ENCODE measurements around the gene DPF1.
"Not testable (repeated sequence)": the region's sequence is repeated elsewhere in the genome, so short reads cannot be mapped to it uniquely, and the experiment has no call there.

The DPF1 gene

DNA sequence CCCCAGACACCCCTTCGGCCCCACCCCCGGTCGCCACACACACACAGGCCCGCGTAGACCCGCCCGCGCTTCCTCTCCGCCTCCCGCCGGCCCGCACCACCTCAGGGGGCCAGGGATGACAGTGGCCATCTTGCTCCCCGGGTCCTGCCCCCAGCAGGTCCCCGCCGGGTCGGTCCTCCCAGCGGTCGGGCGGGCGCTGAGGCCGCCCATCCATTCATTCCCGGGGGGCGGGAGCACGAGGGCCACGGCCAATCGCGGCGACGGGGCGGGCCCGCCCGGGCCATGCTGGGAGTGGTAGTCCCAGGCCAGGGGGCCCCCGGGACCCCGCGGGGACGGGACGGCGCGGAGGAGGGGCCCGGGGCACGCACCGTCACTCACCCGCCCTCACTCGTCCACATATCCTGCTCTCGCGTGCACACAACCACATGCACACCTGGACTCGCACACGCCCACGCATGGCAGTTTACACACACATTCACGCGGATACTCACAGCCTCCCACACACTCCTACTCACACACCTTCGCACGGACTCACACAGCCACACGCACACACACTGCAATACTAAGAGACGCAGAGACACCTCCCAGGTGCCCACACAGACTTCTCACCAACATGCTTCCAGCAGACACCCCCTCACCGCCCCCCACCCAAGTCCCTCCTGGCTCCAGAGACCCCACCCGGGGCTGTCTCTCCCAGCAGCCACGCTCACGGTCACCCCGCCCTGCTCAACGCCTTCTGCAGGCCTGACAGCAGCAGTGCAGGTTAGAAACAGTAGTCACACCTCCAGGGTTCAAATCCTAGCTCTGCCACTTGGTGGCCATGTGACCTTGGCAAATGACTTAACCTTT is at the start of gene DPF1:
Gene DPF1, minus strand, starts transcription at position 209 of the 849 bp plus-strand sequence. Its CDS starts 80 bp downstream, at position 129.
- peak in 1 of 3 donors; percentile 34 for DNase-seq (ENCODE audit: low read depth in 3 of 3, low spot score in 1 of 3)

DNA sequence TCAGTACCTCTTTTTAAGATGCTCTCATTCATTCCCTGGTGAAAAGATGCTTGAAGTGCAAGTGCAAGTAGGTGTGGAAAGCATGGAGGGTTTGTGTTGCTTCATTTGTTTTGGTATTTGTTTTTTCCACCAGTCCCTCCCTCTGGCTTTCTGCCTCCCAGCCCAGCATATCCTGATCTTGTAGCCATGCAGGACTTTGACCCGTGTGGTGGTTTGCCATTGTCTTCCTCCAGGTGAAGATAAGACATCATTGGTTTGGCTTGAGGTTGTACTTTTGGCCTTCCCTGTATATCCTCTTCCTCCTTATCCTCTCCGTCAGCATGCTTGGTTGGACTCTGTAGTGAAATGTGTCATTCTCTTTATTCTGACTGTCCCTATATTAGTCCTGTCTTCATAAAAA is 49.5 kb upstream of the DPF1 start:
- DNase-seq (ENCODE audit: low read depth in 3 of 3, low spot score in 1 of 3): no peak

DNA sequence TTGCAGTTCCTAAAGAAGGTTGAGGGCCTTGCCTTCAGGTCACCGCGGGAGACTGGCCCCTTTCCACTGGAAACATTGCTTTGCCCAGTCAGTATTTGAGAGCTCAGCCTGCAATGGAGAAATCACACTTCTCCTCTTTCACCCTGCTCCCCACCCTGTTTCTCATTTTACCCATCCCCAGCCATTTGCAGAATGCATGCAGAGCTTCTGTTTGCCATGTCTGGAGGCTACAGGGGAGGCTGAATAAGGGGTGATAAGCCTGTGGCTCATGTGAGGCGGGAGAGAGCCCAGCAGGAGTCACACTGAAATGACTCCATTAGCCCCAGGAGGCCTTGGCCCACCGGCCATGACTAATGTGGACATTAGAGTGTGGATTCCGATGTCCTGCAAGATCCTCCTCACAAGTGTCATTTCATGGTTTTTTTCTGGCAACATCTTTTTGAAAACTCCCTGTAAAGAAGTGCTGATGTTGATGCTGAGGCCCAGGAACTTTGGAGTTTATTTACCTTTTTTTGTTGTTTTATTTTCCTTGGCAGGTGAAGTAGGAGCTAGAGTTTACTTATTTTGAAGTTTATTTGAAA is 46.7 kb upstream of the DPF1 start:
- DNase-seq (ENCODE audit: low read depth in 3 of 3, low spot score in 1 of 3): no peak

DNA sequence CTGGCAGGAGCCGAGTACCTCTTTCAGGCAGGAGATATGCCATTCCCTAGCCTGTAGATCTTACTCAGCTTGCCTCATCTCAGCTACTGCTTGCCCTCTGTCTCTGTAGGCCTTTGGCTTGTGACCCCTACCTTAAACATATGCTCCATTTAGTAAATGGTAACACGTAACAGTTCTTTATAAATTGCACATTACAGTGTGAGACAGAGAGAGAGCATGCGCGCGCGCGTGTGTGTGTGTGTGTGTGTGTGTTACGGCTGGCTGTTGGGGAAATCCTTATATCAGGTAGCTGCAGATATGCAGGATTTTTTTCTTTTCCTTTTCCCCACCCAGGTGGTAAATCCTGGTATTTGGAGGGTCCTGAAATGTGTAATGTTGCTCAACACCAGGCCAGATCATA is 44.5 kb upstream of the DPF1 start:
- DNase-seq (ENCODE audit: low read depth in 3 of 3, low spot score in 1 of 3): no peak

DNA sequence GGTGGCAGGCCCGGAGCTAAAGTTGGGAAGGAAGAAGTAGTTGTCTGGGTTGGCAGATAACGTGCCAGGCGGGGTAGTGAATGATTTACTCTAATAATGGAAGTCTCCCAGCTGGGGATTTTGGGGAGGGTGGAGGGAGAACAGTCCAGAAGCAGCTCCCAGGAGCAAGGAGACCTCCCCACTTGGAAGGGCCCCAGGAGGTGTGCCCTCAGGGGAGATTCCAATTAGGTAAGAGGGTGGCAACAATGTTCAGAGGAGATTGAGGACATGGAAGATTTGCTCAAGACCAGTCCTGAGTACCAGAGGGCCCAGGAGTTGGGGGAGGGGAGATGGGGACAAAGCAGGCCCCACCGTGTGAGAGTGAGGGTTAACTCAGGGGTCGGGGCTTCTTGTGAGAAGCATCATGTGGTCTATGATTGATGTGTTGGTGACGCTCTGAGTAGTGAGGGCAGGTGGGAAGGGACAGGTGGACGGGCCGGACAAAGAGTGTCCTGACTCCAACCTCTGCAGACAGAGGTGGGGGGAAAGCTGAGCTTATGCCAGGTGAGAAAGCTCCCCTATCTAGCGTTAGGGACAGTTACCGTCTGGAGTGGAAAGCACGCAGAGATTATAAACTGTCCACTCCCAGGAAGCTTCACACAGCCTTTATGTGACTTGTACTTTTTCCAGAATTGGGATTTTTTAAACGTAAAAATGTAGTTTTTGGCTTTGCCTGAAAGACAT is 43.9 kb upstream of the DPF1 start:
- DNase-seq (ENCODE audit: low read depth in 3 of 3, low spot score in 1 of 3): no peak

DNA sequence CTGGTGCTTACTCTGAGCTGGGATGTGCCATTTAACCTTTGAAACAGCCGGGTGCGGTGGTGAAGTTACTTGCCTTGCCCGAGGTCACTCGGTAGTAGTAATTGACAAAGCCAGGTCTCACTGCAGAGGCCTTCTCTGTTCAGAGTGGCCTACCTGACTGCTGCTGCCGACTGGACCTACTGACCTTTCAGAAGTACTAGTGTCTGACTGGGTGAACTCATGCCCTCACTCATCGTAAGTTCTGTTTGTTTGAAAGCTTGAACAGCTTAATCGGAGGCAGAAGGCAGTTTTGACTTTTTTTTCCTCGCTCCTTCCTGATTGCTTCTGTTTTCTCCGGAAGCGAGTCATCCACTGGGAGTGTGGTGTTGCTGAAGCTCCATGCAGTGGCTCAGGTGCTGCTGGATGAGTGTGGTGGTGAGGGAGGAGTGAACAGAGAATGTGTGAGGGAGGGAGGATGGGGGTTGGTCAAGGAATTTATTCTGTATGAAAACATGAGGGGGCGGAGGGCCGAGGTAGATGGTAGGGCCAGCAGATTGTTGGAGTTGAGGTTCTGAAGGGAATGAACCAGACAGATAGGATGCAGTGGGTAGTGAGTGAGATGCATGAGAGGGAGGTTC is 43.1 kb upstream of the DPF1 start:
- no peak for DNase-seq (ENCODE audit: low read depth in 3 of 3, low spot score in 1 of 3)

DNA sequence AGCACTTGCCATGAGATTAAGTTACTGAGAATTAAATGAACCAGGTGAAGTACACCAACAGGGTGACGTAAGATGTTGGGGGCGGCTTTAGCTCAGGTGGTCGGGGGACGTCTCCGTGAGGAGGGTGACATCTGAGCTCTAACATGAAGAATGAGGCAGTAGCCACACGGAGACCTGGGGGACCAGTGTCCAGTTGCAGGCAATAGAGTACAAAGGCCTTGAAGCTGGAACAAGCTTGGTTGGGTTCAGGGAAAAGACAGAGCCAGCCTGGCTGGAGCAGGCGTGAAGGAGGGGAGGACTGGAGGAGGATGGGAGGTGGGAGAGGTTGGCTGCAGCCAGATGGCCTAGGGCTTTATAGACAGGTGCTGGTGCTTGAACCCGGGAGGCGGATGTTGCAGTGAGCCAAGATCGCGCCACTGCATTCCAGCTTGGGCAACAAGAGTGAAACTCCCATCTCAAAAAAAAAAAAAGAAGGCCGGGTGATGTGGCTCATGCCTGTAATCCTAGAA is 42.0 kb upstream of the DPF1 start:
- no peak for DNase-seq (ENCODE audit: low read depth in 3 of 3, low spot score in 1 of 3)

DNA sequence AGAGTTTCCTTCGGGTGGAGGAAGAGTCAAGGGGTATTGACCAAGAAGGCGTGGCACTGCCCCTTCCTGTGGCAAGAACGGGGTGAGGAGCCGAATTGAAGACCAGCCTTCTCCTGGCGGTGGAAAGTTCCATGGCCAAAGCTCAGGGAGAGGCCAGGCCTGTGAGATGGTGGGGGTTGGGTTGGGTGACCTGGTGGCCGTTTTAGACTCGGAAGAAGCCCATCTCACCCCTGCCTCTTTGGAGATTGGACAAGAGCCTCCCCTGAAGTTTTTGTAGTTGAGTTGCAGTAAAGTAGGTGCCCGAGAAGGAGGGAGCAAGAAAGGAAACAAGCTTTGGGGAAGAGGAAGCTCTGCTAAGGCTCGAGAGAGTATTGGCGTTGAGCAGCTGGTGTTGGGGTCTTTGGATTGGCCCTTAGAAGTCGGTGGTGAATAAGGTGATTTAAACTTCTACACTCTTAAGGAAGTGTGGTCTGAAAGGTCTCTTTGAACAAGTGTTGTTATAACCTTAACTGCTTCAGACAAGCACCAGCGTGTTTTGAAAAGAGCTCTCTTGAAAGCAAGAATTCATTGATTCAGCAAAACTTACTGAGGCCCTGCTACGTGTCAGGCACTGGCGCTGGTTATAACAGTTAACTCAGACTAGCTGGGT is 41.3 kb upstream of the DPF1 start:
- DNase-seq (ENCODE audit: low read depth in 3 of 3, low spot score in 1 of 3): no peak

DNA sequence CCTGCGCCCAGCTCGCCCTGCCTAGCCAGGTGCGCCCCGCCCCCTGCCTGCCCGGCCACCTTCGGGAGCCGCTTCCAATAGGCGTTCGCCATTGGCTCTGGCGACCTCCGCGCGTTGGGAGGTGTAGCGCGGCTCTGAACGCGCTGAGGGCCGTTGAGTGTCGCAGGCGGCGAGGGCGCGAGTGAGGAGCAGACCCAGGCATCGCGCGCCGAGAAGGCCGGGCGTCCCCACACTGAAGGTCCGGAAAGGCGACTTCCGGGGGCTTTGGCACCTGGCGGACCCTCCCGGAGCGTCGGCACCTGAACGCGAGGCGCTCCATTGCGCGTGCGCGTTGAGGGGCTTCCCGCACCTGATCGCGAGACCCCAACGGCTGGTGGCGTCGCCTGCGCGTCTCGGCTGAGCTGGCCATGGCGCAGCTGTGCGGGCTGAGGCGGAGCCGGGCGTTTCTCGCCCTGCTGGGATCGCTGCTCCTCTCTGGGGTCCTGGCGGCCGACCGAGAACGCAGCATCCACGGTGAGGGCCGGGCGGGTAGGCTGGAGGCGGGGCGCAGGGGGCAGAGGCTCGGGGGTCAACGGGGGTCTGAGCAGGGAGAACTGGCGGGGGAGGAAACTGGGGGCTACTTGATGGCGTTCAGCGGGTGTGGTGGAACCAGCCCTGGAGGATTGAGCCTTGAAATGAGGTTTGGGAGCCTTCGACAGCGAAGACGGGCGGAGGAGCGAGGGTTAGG is 40.6 kb upstream of the DPF1 start, which contains the start of gene SPINT2:
Gene SPINT2, plus strand, starts transcription at position 88 of the 727 bp plus-strand sequence. Its CDS starts 320 bp downstream, at position 408.
- DNase-seq (ENCODE audit: low read depth in 3 of 3, low spot score in 1 of 3): peak in 2 of 3 donors; percentile 9 to 17

DNA sequence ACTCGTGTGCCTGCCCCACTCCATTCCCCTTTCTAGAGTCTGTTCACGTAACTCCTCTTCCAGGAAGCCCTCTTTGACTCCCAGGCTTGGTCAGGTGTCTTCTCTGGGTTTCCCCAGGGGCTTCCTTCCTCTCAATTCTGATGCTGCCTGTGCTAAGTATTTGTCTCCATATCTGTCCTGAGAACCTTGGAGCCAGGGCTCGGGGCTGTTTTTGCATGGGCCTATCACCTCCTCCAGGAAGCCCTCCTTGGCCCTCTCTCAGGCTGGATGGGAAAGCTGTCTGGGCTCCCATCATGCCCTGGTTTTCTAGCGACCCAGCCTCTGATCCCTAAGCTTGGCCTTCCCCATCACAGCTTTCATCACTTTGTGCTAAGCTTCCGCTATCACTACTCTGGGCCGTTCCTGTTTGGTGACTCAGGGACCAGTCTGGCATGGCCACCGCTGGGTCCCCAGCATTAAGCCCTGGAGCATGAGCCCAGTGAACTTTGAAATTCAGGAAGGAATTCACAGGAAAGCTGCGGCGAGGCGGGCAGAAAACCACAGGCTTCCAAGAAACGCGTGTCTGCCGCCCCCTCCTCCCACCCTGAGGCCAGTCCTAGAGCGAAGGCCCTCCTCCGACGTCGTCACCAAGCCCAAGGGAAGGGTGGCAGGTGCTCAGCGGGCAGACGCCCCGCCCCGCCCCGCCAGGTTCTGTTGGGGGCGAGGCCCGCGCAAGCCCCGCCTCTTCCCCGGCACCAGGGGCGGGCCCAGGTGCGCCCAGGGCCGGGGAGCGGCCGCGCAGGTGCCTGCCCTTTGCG is 39.9 kb upstream of the DPF1 start:
- DNase-seq (ENCODE audit: low read depth in 3 of 3, low spot score in 1 of 3): peak; percentile 42 to 66 (median 58)

DNA sequence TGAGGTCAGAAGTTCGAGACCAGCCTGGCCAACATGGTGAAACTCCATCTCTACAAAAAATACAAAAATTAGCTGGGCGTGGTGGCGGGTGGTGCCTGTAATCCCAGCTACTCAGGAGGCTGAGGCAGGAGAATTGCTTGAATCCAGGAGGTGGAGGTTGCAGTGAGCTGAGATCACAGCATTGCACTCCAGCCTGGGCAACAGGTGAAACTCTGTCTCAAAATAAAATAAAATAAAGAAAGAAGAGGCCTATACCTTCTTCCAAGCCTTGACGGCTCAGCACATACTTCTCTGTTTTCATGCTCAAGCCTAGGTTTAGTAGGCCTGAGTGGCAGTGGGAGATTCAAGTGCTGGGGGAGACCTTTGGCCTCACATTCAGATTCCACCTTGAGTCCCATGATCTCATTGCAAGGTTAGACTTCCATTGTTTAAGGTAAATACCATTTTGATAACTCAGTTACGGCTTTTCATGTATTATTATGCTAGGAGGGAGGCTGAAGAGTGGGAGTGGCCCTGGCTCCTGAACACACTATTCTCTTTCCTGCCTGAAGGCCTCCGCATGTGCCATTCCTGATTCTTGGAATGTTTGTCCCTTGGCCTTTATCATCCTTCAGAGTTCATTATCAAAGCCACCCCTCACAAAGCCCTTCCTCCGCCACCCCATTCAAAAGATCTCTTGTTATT is 38.7 kb upstream of the DPF1 start:
- no peak for DNase-seq (ENCODE audit: low read depth in 3 of 3, low spot score in 1 of 3)

DNA sequence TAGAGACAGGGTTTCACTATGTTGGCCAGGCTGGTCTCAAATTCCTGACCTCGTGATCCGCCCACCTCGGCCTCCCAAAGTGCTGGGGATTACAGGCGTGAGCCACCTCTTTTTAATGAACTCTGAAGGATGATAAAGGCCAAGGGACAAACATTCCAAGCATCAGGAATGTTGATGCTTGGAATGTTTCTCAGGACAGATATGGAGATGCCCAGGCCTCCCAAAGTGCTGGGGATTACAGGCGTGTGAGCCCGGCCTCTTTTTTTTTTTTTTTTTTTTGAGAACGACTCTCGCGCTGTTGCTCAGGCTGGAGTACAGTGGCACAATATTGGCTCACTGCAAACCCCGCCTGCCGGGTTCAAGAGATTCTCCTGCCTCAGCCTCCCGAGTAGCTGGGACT is 37.9 kb upstream of the DPF1 start:
- DNase-seq (ENCODE audit: low read depth in 3 of 3, low spot score in 1 of 3): not testable (repeated sequence)

DNA sequence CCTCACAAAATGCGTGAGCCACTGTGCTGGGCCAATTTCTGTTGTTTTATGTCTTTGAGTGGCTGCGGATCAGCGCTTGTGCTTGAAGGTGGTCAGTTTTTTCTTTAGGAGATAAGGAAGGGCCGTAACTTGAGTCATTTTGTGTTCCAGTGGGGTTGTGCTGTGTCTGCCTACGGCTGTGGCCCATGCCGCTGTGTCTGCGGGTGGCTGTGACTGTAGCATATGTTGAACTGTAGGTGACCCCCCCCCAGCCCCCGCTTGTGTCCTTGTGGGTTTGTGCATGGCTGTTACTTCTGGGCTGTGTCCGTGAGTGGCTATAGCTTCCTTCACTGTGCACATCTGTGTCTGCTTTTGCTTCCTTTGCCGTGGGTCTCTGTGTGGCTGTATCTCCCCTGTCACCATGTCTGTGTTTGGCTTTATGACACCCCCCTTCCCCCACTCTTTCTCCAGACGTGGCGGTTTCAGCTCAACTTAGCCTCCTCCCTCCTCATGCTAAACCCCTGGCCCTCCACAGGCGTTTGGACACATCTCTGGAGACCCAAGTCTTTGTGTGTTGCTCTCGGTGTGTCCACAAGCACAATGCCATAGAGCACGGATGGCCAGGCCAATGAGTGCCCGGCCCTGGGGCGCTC is 31.5 kb upstream of the DPF1 start:
- no peak for DNase-seq (ENCODE audit: low read depth in 3 of 3, low spot score in 1 of 3)

DNA sequence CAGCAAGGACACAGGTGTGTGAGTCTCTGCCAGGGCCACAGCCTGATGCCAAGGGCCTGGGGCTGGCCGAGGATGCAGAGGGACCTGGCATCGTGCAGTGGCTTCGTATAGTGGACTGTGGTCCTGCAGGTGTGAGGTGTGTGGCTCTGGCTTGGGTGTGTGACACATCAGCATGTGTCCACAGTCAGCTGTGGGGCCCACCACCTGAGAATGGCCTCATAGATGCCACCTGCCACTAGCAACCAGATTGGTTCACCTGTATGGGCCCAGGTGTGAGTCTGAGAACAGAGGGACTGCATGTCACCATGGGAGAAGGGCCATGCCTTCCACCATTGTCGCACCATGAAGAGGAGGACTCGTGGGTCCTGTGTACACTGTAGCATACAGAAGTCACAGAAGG is 29.8 kb upstream of the DPF1 start:
- DNase-seq (ENCODE audit: low read depth in 3 of 3, low spot score in 1 of 3): no peak

DNA sequence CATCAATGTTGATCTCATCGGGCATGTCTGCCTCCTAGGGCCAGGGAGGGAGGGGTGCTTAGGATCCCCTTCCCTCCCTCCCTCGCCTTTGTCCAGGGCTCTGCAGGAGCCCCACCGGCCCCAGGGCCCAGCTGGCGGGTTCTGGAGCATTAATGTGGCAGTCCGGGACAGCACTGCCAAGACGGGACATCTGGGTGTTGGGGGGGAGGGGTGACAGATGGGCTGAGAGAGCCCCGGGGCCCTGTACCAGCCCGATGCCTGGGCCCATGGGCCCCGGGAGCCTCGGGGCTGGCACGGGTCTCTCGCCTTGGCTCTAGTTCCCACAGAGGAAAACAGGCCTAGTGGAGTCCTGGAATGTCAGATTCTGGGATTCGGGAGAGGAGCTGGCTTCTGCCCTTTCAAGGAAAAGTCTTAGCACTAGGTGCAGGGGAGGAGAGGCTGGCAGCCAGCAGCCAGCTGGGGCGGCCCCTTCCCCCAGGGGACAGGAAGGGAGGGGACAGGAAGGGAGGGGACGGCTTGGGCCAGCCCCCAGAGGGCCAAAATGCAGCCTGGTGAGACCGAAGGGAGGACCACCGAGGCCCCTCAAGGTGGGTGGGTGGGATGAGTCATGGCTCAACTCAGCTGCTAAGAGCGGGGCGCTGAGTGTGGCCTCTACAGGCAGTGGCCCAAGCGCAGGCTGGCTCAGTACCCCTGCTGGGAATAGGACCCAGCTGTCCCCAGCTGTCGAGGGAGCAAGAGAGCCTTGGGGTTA is 29.1 kb upstream of the DPF1 start:
- DNase-seq (ENCODE audit: low read depth in 3 of 3, low spot score in 1 of 3): no peak

DNA sequence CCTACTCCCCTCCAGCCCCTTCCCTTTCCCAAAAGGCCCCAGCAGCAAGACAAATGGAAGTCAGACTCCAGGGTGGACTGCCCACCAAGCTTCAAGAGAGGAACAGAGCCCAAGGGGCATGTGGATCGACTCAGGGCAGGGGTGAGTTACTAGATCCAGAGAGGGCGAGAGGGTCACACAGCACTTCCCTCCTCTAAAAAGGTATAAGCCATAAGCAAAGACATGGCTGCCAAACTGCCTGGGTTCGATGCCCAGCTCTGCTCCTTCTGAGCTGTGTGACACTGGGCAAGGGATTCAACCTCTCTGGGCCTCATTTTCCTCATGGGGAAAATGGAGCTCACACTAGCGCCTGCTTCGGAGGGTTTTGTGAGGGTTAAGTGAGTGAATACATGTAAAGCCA is 28.4 kb upstream of the DPF1 start:
- no peak for DNase-seq (ENCODE audit: low read depth in 3 of 3, low spot score in 1 of 3)

DNA sequence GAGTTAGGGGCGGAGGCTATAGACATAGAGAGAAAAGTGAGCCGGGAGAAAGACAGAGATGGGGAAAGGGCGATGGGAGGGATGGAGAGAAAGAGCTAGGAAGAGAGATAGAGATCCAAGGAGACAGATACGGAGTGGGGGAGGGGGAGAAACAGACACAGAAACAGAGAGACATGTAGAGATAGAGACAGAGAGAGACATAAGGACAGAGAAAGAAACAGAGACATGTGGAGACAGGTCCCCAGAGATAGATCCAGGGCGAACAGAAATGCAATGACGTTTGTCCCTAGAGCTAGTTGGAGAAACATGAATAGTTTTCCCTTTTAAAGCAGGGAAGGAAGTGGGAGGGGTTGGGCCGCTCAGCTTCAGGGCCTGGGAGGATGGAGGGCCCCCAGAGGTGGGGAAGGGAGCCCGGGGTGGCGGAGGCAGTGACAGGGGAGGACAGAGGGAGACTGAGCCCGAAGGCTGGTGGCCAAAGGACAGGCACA is 27.6 kb upstream of the DPF1 start:
- DNase-seq (ENCODE audit: low read depth in 3 of 3, low spot score in 1 of 3): no peak
